ENCODE results near the gene WNT3A.

Gene WNT3A

GRCh38 chr1:228104526-228105269, 97.9 kb downstream of the WNT3A start:
- DNase-seq = no peak

DNA sequence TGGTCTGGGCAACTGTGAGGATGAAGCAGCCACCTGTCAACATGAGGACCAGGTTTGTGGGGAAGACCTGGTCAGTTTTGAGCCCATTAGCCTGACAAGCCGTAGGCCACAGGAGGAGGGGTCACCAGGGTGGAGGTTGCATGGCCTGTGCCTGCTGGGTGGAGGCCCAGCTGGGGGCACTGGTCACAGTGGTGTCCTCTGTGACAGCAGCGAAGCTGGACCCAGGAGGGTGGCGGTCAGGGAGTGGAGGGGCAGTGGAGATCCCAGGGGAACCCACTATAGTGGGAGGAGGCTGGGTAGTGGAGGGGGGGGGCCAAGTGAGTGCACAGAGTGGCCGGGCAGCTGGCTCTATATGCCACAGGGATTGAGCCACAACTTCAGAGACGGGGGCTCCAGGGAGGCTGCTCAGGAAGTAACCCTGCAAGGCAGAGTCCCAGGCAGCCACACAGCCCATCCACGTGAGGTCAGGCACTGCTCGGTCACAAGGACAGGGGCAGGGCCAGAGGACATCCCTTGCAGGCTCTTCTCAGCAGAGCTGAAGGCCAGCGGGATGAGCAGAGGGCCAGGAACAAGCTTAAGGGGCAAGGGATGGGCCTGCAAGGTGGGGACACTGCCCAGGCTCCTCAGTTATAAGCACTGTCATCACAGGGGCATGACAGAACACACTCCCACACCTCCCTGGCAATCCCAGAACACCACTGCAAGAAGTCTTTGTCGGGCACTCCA, 98.6 kb downstream of the WNT3A start:
- DNase-seq = no peak

DNA sequence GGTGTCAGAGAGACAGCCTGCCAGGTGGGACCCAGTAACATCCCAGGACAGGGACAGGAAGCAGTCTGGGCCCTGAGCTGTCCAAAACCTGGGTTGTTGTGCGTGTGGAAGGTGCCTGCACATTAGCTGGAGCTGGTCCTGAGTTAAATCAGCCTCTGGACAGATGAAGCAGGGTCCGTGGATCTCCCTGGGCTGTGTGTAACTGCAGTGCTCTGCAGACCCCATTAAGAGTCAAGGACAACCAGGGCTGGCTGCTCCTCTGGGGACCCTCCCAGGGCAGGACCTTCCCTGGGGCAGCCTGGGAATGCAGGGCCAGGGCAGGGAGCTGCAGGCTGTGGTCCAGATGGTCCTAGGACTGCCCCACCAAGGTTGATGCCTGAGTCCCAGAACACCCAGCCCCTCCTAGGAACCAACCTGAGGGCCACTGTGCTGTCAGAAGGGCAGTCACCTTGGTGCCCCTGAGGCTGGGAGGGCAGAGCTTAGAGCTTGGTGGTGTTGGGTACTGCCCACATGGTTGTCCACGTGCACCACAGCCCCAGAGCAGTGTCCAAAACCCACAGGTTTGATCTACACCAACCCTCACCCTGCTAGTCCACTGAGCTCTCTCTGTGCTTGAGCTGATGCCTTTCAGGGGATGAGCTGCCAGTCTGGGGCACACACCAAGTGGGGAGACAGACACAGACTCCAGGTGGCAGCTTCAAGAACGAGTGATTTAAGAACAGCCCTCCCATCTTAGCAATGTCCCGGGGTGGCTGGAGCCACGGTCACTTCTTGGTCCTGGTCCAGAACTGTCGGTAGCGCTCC, 99.4 kb downstream of the WNT3A start:
- no peak for DNase-seq

DNA sequence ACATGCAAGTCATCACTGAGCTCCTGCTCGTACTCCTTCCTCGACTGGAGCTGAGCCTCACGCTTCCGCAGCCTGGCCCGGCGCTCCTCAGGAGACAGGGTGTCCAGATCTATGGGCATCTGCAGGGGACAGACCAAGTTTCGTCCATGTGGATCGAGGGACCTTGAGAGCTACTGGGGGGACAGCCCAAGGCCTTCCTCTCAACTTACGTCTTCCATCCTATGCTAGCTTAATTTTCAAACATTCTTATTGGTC, 99.9 kb downstream of the WNT3A start:
- no peak for DNase-seq

- no peak for DNase-seq
Observed at GRCh38 chr1:228107636-228108035, 100.8 kb downstream of the WNT3A start.

DNA sequence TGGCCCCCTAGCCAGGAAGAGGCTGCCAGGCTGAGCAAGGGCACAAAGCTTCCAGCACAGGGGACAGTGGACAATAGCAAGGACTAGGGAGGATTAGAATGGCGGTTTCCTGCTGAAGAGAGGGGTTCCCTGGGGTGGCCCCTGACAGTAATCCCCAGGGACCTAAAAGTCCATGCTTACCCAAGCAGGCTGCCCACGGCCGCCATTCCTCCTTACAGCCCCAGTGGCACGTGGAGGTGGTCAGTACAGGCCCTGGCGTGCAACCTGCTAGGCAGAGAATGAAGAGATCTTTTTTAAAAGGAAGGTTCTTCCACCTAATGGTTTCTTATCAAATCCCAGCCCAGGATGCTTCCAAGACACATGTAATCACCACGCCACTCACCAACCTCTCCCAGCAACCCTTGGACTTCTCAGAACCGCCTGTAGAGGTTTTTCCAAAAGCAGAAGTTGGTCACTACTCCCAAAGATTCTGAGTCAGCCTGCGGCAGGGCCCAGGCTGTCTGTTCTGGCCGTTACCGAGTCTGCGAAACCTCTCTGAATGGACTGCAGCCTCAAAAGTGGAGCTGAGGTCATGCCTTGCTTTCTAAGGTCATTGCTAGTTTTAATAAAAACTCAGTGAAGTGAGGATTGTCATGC, 101.4 kb downstream of the WNT3A start:
- DNase-seq = no peak

- DNase-seq = no peak
Observed at GRCh38 chr1:228108742-228109072, 101.9 kb downstream of the WNT3A start.

DNA sequence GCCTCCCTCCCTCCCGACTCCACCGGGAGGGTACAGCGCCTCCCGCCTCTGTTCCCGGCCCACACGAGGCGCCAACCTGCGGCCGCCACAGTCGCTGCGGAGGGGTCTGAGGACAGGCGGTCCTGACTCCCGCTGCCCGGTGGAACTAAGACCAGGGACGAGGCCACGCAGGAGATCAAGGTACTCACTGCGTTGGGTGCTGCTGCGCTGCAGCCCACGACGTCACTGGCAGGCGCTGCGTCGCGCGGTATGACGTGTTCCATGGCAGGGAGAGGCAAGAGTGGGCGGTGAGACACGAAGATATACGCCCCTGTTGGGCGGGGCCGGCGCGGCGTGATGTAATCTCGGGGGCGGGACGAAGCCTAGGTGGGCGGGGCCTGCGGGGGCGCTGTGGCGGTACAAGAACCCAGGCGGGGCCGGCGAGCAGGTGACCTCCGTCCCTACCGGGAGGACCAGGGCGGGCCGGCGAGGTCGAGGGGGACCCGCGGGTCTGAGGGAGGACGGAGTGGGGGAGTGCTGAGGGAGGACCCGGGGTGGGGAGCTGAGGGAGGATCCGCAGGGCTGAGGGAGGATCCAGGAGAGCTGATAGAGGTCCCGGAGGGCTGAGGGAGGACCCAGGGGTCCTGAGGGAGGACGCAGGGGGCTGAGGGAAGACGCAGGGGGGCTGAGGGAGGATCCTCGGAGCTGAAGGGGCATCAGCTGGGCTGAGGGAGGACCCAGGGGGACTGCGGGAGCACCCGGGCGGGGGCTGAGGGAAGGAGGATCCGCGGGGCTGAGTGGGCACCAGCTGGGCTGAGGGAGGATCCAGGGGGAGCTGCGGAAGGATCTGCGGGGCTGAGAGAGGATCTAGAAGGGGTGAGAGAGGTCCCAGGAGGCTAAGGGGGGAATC, 102.5 kb downstream of the WNT3A start, which contains the start of gene MRPL55:
MRPL55 (minus strand) TSS at position 227 of the 889 bp plus-strand sequence. CDS start 1,039 bp downstream, outside the sequence.
- DNase-seq = peak; percentile 97

DNA sequence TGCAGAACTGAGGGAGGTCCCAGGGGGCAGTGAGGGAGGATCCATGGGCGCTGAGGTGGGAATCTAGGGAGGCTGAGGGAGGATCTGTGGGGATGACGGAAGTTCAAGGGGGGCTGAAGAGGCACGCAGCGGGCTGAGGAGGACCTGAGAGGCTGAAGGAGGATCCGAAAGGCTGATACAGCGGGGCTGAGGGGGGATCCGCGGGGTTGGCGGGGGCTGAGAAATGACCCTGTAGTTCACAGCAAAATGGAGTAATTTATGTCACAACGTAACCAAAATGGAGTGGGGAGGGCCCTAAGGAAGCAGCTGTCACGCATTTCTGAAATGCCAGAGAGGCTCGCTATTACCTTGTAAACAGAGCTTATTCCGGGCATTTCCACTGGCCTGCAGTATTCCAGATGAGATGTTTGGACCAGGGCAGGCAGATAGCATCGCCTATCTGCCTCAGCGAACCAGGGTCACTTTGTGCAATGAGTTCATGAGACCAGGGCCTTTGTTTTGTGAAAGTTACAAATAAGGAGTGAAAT, 103.2 kb downstream of the WNT3A start:
- peak; percentile 37 for DNase-seq

- no peak for DNase-seq
Observed at GRCh38 chr1:228110556-228110955, 103.8 kb downstream of the WNT3A start.
